HG03378 (cell line): Measurements from ENCODE around the gene ACSF2.
"Not testable (repeated sequence)": the region's sequence is repeated elsewhere in the genome, so short reads cannot be mapped to it uniquely, and the experiment has no call there.

ENCODE experiments used
- ATAC-seq: cut with Tn5 transposase; IDR thresholded peaks from one replicate; pipeline ENCODE4 v1.9.1; 2021; ENCODE audit warnings: mild to moderate bottlenecking, moderate library complexity; ENCODE audit not compliant: unreplicated experiment

Gene ACSF2, protein sequence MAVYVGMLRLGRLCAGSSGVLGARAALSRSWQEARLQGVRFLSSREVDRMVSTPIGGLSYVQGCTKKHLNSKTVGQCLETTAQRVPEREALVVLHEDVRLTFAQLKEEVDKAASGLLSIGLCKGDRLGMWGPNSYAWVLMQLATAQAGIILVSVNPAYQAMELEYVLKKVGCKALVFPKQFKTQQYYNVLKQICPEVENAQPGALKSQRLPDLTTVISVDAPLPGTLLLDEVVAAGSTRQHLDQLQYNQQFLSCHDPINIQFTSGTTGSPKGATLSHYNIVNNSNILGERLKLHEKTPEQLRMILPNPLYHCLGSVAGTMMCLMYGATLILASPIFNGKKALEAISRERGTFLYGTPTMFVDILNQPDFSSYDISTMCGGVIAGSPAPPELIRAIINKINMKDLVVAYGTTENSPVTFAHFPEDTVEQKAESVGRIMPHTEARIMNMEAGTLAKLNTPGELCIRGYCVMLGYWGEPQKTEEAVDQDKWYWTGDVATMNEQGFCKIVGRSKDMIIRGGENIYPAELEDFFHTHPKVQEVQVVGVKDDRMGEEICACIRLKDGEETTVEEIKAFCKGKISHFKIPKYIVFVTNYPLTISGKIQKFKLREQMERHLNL

DNA sequence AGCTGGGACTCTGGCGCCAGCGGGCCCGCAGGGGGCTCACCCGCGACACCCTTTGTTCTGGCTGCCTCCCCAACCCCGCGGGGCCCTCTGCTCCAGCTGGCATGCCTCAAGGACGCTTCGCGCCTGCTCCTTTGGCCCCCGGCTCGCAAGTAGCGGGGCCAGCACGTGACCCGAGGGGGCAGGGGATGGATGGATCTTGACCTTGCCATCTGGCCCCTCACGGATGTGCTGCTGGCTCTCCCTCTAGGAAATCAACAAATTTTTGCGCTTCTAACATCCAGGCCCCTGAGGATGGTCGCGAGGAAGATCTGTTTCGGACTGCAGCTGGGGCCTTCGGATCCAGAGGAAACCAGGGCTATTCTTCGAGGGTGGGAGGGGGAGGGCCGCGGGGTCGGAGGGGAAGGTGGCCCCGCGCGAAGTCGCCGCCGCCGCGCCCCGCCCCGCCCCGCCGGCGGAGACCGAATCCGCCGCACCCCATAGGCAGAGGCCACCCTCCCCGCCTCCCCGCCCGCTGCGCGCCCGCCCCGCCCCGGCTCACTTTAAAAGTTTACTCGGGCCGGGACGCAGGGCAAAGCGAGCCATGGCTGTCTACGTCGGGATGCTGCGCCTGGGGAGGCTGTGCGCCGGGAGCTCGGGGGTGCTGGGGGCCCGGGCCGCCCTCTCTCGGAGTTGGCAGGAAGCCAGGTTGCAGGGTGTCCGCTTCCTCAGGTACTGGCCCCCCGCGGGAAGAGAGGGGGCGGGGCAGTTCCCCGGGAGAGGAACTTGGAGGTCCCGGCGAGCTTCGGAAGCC, at the start of gene ACSF2:
ACSF2 (plus strand) TSS at position 537 of the 790 bp plus-strand sequence; CDS start at position 581, 44 bp downstream.
- ATAC-seq: no peak

DNA sequence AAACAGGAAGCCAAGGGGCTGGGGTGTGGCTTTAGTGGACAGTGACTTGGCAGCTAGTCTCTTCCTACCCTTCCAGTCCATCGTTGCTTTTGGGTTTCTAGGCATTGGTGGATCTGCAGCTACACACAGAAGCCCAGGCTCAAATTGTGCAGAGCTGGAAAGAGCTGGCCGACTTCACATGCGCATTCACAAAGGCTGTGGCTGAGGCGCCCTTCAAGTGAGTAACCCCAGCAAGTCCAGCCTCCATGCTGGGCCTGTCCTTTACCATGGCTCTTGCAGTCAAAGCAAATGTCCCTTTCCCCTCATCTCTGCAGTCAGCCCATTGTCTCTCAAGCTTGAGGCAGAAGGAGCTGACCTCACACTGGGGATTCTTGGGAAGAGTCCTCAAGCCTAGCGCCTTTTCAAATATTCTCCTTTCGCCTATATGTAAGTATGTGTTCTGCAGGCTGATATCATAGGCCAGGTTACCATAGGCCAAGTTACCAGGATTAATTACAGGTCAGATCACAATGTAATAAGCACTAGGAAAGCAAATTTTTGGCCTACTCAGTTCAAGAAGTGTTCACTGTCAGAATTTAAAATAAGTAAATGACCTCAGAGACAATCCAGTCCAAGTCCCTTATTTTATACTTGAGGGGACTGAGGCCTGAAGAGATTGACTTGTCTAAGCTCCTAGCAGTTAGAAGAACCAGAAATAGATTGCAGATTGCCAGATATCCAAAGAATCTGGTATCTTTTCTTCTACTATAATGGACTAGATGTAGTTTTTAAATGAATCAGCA, 46.5 kb upstream of the ACSF2 start:
- ATAC-seq: no peak

DNA sequence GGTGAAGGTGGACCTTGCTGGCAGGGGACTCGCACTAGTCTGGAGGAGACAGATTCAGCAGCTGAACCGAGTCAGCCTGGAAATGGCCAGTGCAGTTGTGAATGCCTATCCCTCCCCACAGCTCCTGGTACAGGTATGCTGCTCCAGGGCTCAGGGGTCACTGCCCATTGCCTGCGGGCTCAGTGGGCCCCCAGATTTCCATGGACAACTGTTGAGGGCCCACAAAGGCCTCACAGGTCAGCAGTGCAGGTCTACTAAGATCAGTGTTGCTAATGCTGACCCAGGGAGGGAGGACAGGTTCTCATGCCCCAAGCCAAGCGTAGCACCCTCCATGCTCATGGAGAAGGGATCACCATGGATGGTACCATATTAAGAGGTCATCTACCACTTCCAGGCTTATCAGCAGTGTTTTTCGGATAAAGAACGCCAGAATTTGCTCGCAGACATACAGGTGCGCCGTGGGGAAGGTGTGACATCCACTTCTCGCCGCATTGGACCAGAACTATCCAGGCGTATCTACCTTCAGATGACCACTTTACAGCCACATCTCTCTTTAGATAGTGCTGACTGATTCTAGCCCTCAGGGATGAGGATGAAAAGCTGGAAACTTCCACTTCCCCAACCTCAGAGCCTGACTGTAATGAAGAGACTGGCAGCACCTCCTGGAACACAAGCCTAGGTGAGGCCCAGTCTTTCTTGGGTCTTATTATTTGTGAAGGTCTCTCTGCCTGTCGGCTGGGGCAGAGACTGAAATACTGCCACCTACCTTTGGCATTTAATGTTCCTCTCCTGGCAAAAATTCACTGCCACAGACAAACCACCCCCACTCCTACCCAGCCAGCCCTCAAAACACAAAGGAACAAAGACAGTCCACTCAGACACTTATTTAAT, 45.4 kb upstream of the ACSF2 start:
- ATAC-seq: no peak

DNA sequence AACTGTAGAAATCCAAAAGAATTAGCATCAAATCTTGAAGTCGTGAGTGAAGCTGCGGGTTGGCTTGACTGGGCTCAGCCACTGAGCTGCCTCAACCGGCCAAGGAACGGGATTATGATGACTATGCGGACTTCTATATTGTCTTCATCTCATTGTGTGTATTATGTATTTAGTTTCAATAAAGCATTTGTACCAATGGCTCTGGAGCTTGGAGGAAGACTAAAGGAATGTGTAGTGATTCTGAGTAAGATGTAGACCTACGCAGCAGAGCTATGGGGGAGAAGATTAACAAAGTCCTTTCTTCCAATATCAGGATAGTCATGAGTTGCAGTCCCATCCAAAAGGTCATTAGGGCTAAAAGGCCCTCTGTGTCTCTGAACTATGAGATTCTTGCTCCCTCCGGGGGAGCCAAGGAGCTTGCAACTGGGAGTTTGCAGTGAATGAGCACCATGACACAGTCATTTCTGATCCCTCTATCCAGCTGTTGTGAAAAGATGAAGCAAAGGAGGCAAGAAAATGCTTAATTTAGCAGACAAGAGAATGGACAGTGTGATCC, 44.7 kb upstream of the ACSF2 start:
- no peak for ATAC-seq

- no peak for ATAC-seq
Observed at GRCh38 chr17:50381920-50382319, 44.1 kb upstream of the ACSF2 start.

DNA sequence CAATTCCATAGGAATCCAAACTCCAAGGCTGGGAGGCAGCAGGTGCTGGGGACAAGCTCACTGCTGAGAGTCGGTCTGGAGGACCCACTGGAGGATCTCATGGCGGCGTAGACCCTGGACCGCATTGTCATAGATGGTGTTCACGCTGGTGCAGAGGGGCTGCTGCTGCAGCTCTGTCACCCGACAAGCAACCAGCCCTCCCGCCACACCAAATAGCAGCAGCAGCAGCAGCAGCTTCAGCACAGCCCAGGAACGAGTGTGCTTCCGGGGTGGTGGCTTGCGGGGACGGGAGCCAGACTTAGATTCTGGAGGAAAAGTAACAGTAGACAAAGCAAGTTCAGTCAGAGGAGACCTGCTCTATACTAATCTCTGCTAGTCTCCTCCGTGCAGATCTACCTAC, 43.1 kb upstream of the ACSF2 start:
- ATAC-seq: no peak

GRCh38 chr17:50386510-50386909, 39.5 kb upstream of the ACSF2 start:
- ATAC-seq: no peak

- no peak for ATAC-seq
Observed at GRCh38 chr17:50388728-50389127, 37.3 kb upstream of the ACSF2 start.

- ATAC-seq: no peak
Observed at GRCh38 chr17:50389534-50389933, 36.5 kb upstream of the ACSF2 start.

GRCh38 chr17:50392621-50393020, 33.4 kb upstream of the ACSF2 start:
- ATAC-seq: no peak

GRCh38 chr17:50393700-50394099, 32.3 kb upstream of the ACSF2 start:
- no peak for ATAC-seq

DNA sequence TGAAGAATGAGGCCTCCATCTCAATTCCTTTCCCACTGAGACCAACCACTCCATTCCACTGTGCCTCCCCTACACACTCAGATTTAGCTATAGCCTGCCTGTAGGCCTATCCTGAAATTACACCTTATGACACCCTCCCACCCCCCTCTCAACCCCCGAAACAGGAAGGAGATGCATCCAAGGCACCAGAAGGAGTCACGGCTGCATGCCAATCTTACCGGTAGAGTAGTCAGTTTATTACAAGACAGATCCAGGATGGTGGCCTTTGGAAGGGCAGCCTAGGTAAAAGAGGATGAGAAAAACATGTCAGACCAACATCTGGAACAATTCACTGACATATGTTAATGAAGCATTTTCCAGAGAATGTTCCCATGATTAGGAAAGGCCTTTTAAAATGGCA, 31.3 kb upstream of the ACSF2 start:
- ATAC-seq: no peak

DNA sequence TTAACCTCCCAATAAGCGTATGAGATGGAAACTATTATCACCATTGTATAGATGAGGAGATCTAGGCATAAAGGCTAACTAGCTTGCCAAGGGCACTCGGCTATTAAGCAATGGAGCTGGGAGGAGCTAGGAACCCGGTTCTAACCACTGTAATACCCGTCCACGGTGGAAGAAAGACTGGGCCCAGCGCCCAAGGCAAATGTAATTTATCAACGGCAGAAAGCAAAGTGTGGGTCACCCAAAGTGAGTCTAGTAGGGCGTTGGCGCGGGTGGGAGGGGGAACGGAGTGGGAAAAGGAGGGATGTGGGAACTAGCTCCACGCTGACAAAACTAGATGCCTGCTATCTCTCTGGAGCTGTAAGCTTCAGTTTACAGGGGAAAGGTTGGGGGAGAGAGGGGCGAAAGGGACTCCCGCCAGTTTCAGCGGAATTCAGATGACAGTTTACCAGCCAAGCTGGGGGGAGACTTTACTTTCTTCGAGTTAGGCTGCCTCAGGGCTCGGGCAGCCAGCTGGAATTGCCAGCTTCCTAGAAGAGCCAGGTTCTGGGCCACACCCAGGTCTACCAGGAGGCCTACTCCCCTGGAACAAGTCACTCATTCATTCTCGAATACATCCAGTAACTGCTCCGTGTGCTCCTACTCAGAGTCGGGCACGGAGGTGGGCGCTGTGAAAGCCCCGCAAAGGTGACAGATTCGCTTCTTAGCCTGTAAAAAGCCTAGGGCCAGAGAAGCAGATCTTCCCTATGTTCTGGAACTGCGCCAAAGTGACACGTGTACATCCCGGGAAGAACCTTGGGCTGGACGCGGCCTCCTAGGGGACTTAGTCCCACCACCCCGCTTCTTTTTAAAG, 29.5 kb upstream of the ACSF2 start:
- peak; percentile 15 for ATAC-seq

DNA sequence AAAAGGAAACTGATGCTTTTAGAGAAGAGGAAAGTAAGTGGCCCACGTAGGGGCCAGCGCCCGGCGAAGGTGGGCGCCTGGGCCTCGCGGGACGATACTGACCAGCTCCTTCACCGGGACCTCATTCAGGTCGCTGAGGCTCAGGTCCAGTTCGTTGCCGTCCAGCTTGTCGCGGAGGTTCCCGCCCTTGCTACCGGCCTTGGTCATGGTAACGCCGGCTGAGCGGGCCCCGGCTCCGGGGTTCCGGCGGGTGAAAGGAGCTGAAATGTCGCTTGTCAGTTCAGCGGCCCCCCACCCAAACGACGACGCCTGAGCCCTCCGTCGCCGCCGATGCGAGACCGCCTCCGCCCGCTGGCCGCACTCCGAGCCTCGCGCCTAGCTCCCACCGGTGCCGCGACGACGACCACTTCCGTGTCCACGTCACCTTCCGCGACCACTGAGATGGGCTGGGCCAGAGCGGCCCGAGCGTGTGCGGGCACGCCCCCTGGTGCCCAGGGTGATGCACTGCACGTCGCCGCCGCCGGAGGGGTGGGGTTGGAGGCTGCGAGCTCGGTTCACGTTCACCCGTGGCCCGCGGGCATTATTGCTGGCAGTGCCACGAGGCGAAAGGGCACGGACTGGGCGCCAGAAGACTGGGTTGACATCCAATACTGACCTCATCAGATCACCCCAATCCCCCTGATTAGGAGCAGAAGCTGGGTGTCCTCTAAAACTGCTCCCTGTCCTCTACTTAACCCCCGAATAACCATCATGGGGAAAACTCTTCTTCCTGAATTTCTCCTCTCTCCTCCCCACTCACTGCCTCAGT, 28.7 kb upstream of the ACSF2 start, which contains the start of gene LRRC59:
LRRC59 (minus strand) TSS at position 413 of the 808 bp plus-strand sequence; CDS start at position 207, 206 bp downstream.
- ATAC-seq: peak; percentile 83

GRCh38 chr17:50397919-50398285, 28.1 kb upstream of the ACSF2 start:
- ATAC-seq: no peak

DNA sequence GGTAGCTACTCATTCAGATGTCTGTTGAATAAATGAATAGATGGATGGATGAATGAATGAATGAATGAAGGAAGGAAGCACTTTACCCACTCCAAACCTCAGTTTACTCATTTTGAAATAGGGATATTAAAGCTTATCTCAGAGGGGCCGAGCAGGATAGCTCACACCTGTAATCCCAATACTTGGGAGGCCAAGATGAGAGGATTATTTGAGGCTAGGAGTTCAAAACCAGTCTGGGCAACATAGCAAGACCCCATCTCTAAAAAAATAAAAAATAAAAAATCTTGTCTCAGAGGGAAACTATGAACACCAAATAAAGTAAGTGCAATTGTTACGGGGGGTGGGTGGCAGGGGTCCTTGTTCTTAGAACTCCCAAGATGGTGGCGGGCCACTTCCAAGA, 27.3 kb upstream of the ACSF2 start:
- ATAC-seq: not testable (repeated sequence)

DNA sequence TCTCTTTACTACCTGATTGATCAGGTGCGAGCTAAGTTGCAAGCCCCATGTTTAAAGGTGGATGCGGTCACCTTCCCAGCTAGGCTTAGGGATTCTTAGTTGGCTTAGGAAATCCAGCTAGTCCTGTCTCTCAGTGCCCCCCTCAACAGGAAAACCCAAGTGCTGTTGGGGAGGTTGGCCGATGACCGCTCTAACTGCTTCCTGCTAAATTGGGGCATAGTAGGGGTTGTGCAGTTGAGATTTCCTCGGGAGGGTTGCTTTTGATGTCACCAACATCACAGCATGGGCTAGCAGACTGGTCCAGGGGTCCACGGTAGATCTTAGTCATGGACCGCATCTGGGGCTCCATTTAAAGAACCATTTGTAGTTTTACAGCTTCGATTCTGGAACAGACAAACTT, 26.4 kb upstream of the ACSF2 start:
- ATAC-seq: not testable (repeated sequence)

DNA sequence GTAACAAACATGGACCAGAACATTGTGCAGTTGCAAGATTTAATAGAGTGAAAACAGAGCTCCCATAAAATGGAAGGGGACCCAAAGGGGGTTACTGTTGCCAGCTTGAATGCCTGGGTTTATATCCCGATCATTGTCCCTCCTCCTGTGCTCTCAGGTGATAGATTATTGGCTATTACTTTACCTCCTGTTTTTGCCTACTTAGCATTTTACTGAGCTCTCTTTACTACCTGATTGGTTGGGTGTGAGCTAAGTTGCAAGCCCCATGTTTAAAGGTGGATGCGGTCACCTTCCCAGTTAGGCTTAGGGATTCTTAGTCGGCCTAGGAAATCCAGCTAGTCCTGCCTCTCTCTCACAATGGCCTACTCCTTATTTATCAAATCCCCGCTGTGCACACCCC, 20.7 kb upstream of the ACSF2 start:
- not testable (repeated sequence) for ATAC-seq
